HEK293 (cell line): ENCODE results near the gene CDC5L.

ENCODE experiments used
- CTCF ChIA-PET: fragments of 350-600 bp; formaldehyde crosslinking; extraction: SDS; loops from one replicate; lab custom pipeline; 2021; ENCODE audit warnings: antibody characterized with exemption; lab: Yijun Ruan, JAX
- POLR2A ChIA-PET: fragments of 300-600 bp; formaldehyde crosslinking; extraction: SDS; loops from one replicate; lab custom pipeline; 2020; ENCODE audit warnings: antibody characterized with exemption, inconsistent platforms; lab: Yijun Ruan, JAX
- H3K27ac ChIP-seq: fragments of 200-500 bp; sonication (Bioruptor generic); 2 replicates; pipeline ENCODE4 v1.5.1; 2014; ENCODE audit warnings: low read depth, low read length, control low read depth, inconsistent platforms; ENCODE audit errors: extremely low read depth
- H3K36me3 ChIP-seq, 2 experiments: fragments of 200-500 bp in 1 of 2; sonication (Bioruptor generic) in 1 of 2; 1 replicate in 1 of 2; 2 replicates in 1 of 2; pipeline ENCODE4 v1.5.1; 2014 to 2017; ENCODE audit warnings: inconsistent platforms in 2 of 2, low read length in 2 of 2; ENCODE audit not compliant: control insufficient read depth in 2 of 2, insufficient read depth in 1 of 2
- H3K4me1 ChIP-seq: fragments of 200-500 bp; sonication (Bioruptor generic); 2 replicates; pipeline ENCODE4 v1.5.1; 2014; ENCODE audit warnings: mild to moderate bottlenecking, low read length, inconsistent platforms; ENCODE audit not compliant: control insufficient read depth, insufficient read depth
- H3K4me3 ChIP-seq: 2 replicates; pipeline ENCODE4 v1.5.1; 2011; ENCODE audit warnings: low read depth, mild to moderate bottlenecking, control low read depth, low read length, moderate library complexity
- H3K9me3 ChIP-seq: fragments of 200-500 bp; sonication (Bioruptor generic); 2 replicates; pipeline ENCODE4 v1.5.1; 2014; ENCODE audit warnings: low read depth, low read length, inconsistent platforms; ENCODE audit not compliant: control insufficient read depth, insufficient read depth
- ATF2 ChIP-seq: fragments of 450-650 bp; formaldehyde crosslinking; IDR thresholded peaks from 2 replicates; pipeline ENCODE4 v1.5.1; 2016; ENCODE audit warnings: missing biosample characterization, missing genetic modification characterization, low read depth
- HOXC10 ChIP-seq: sonication (generic); formaldehyde crosslinking; IDR thresholded peaks from 2 replicates; pipeline ENCODE4 v1.8.1; 2023; ENCODE audit warnings: mild to moderate bottlenecking, missing genetic modification reagents
- KLF16 ChIP-seq: fragments of 450-650 bp; formaldehyde crosslinking; IDR thresholded peaks from 2 replicates; pipeline ENCODE4 v1.5.1; 2017; ENCODE audit warnings: missing biosample characterization, missing genetic modification characterization
- MYNN ChIP-seq: fragments of 450-650 bp; formaldehyde crosslinking; IDR thresholded peaks from 2 replicates; pipeline ENCODE4 v1.5.1; 2016; ENCODE audit warnings: missing biosample characterization, missing genetic modification characterization, borderline replicate concordance
- PRDM1 ChIP-seq: fragments of 450-650 bp; formaldehyde crosslinking; IDR thresholded peaks from 2 replicates; pipeline ENCODE4; 2016; ENCODE audit warnings: missing biosample characterization, missing genetic modification characterization
- ZFP69B ChIP-seq: fragments of 450-650 bp; formaldehyde crosslinking; IDR thresholded peaks from 2 replicates; pipeline ENCODE4 v1.5.1; 2016; ENCODE audit warnings: missing biosample characterization, missing genetic modification characterization
- ZIC2 ChIP-seq: fragments of 450-650 bp; formaldehyde crosslinking; IDR thresholded peaks from 2 replicates; pipeline ENCODE4 v1.5.1; 2016; ENCODE audit warnings: missing biosample characterization, missing genetic modification characterization
- ZNF148 ChIP-seq: fragments of 450-650 bp; formaldehyde crosslinking; IDR thresholded peaks from 2 replicates; pipeline ENCODE4 v1.5.0; 2017; ENCODE audit warnings: missing biosample characterization, missing genetic modification characterization, borderline replicate concordance
- ZNF155 ChIP-seq: fragments of 450-650 bp; formaldehyde crosslinking; IDR thresholded peaks from 2 replicates; pipeline ENCODE4 v1.5.1; 2016; ENCODE audit warnings: missing biosample characterization, missing genetic modification characterization
- ZNF184 ChIP-seq: fragments of 450-650 bp; IDR thresholded peaks from 2 replicates; pipeline ENCODE4 v1.5.1; 2018; ENCODE audit warnings: missing biosample characterization, mild to moderate bottlenecking, missing genetic modification characterization
- ZNF280D ChIP-seq: fragments of 450-650 bp; formaldehyde crosslinking; IDR thresholded peaks from 2 replicates; pipeline ENCODE4 v1.5.1; 2016; ENCODE audit warnings: missing biosample characterization, missing genetic modification characterization
- ZNF292 ChIP-seq: fragments of 450-650 bp; formaldehyde crosslinking; IDR thresholded peaks from 2 replicates; pipeline ENCODE4 v1.5.1; 2016; ENCODE audit warnings: low read depth, missing biosample characterization, missing genetic modification characterization, borderline replicate concordance
- ZNF341 ChIP-seq: fragments of 450-650 bp; formaldehyde crosslinking; IDR thresholded peaks from 2 replicates; pipeline ENCODE4; 2016; ENCODE audit warnings: low read depth, missing biosample characterization, missing genetic modification characterization
- ZNF366 ChIP-seq: fragments of 450-650 bp; formaldehyde crosslinking; conservative IDR thresholded peaks from 2 replicates; pipeline ENCODE4 v1.5.1; 2016; ENCODE audit warnings: missing biosample characterization, missing genetic modification characterization
- ZNF473 ChIP-seq: fragments of 450-650 bp; formaldehyde crosslinking; IDR thresholded peaks from 2 replicates; pipeline ENCODE4 v1.5.1; 2017; ENCODE audit warnings: missing biosample characterization, missing genetic modification characterization
- ZNF549 ChIP-seq: fragments of 450-650 bp; IDR thresholded peaks from 2 replicates; pipeline ENCODE4 v1.5.1; 2018; ENCODE audit warnings: missing biosample characterization, missing genetic modification characterization, mild to moderate bottlenecking, inconsistent platforms, moderate library complexity
- ZNF645 ChIP-seq: fragments of 450-650 bp; formaldehyde crosslinking; IDR thresholded peaks from 2 replicates; pipeline ENCODE4; 2016; ENCODE audit warnings: missing biosample characterization, missing genetic modification characterization
- ZNF677 ChIP-seq: fragments of 450-650 bp; IDR thresholded peaks from 2 replicates; pipeline ENCODE4 v1.5.0; 2018; ENCODE audit warnings: missing biosample characterization, mild to moderate bottlenecking, missing genetic modification characterization, moderate library complexity
- ZNF701 ChIP-seq: fragments of 450-650 bp; formaldehyde crosslinking; IDR thresholded peaks from 2 replicates; pipeline ENCODE4 v1.5.1; 2016; ENCODE audit warnings: missing biosample characterization, missing genetic modification characterization
- ZNF704 ChIP-seq: fragments of 450-650 bp; formaldehyde crosslinking; IDR thresholded peaks from 2 replicates; pipeline ENCODE4 v1.5.1; 2016; ENCODE audit warnings: missing biosample characterization, missing genetic modification characterization
- ZNF76 ChIP-seq: fragments of 450-650 bp; formaldehyde crosslinking; IDR thresholded peaks from 2 replicates; pipeline ENCODE4; 2016; ENCODE audit warnings: low read depth, missing biosample characterization, missing genetic modification characterization, borderline replicate concordance
- ZNF776 ChIP-seq: fragments of 450-650 bp; formaldehyde crosslinking; IDR thresholded peaks from 2 replicates; pipeline ENCODE4 v1.5.0; 2017; ENCODE audit warnings: missing biosample characterization, missing genetic modification characterization, borderline replicate concordance
- ZNF785 ChIP-seq: fragments of 450-650 bp; formaldehyde crosslinking; IDR thresholded peaks from 2 replicates; pipeline ENCODE4 v1.5.1; 2016; ENCODE audit warnings: missing biosample characterization, missing genetic modification characterization
- ZNF837 ChIP-seq: fragments of 450-650 bp; formaldehyde crosslinking; IDR thresholded peaks from 2 replicates; pipeline ENCODE4 v1.5.1; 2016; ENCODE audit warnings: missing biosample characterization, missing genetic modification characterization

The CDC5L gene

GRCh38 chr6:44363377-44363926 is 24.1 kb upstream of the CDC5L start:
- no peaks in the 10 kb centered on the region for H3K36me3 ChIP-seq
- H3K27ac ChIP-seq: no peak overlapping the region
- H3K4me1 ChIP-seq: no peaks in the 10 kb centered on the region
- TF ChIP-seq PRDM1 (0 out of 2 replicates have a peak, but pooled peaks have one; percentile 7), ZNF549 (tag by site-specific recombination) (no peak), ZNF704 (no peak), ATF2 (tag by site-specific recombination) (no peak), ZNF280D (tag by site-specific recombination) (no peak), ZNF473 (tag by site-specific recombination) (no peak), ZNF366 (tag by site-specific recombination) (peak; percentile 91), ZNF837 (tag by site-specific recombination) (no peak), ZNF701 (tag by site-specific recombination) (no peak), ZFP69B (tag by site-specific recombination) (no peak), ZNF184 (tag by site-specific recombination) (no peak), ZNF148 (tag by site-specific recombination) (no peak), ZNF645 (no peak)
- TF ChIP-seq, all 188 proteins: peak for 2
- H3K4me3 ChIP-seq: no peak overlapping the region
- no peaks in the 10 kb centered on the region for H3K9me3 ChIP-seq
- POLR2A ChIA-PET: no interaction called here
- CTCF ChIA-PET: interaction anchor here (1.2 kb wide), 1 partner anchor 26 kb away, joined by 3 read pairs; no protein-coding TSS in a partner anchor

- Histone ChIP-seq H3K36me3 (no peaks in the 10 kb centered on the region), H3K9me3 (no peaks in the 10 kb centered on the region), H3K4me1 (no peaks in the 10 kb centered on the region), H3K4me3 (no peak overlapping the region), H3K27ac (no peak overlapping the region)
- TF ChIP-seq ZNF76 (tag by site-specific recombination) (no peak), ZNF292 (tag by site-specific recombination) (no peak), ZIC2 (tag by site-specific recombination) (no peak), KLF16 (no peak), ZNF785 (tag by site-specific recombination) (no peak), ZNF155 (tag by site-specific recombination) (no peak), HOXC10 (no peak), ZNF677 (tag by site-specific recombination) (no peak), ZNF776 (tag by site-specific recombination) (no peak), ZNF341 (tag by site-specific recombination) (no peak), MYNN (tag by site-specific recombination) (no peak)
- CTCF ChIA-PET: interaction anchor here (0.6 to 1.9 kb wide), 3 partner anchors 9 to 120 kb away, joined by 3 to 7 read pairs (median 3); partner anchors contain the start of gene HSP90AB1
- POLR2A ChIA-PET: interaction anchor here (0.9 to 1.2 kb wide), 2 partner anchors 21 to 23 kb away, joined by 3 read pairs; partner anchors contain the start of gene CDC5L
Observed at GRCh38 chr6:44366781-44367180, 20.7 kb upstream of the CDC5L start.
